ENCODE data around the gene CASK. TPM values are rescaled to one million over a fixed set of nuclear protein-coding genes. Genes with fewer than 3 reads are reported as not detected.

The CASK gene
- total RNA-seq, result 14.4 and 28.1 TPM in 2 replicates

GRCh38 chrX:41923211-41923977 lies at the start of gene CASK:
Gene CASK, minus strand, starts transcription at chrX:41923554. Its CDS starts 566 bp downstream, at chrX:41922988.

GRCh38 chrX:41723826-41724225 lies 199.5 kb downstream of the CASK start, which contains the start of gene GPR82:
Gene GPR82, plus strand, starts transcription at chrX:41724181. Its CDS starts 2,846 bp downstream, at chrX:41727027.

GRCh38 chrX:41688835-41689234 lies 234.5 kb downstream of the CASK start, which contains the start of gene GPR34:
Gene GPR34, plus strand, starts transcription at chrX:41688973. Its CDS starts 6,661 bp downstream, at chrX:41695634.

Other genes starting within 250 kb of the CASK start
- not detected in 2 replicates for gene GPR34, start 234.6 kb downstream of the CASK start, total RNA-seq
- not detected in 2 replicates for gene GPR82, start 199.4 kb downstream of the CASK start, total RNA-seq

All from pericardium fibroblast (primary cell).